Measurements from ENCODE around the gene IFT122. TPM values are rescaled to one million over a fixed set of nuclear protein-coding genes. Genes with fewer than 3 reads are reported as not detected.

The IFT122 gene
- polyA plus RNA-seq, 1 donor from 2014 or later = 4.5 TPM

DNA sequence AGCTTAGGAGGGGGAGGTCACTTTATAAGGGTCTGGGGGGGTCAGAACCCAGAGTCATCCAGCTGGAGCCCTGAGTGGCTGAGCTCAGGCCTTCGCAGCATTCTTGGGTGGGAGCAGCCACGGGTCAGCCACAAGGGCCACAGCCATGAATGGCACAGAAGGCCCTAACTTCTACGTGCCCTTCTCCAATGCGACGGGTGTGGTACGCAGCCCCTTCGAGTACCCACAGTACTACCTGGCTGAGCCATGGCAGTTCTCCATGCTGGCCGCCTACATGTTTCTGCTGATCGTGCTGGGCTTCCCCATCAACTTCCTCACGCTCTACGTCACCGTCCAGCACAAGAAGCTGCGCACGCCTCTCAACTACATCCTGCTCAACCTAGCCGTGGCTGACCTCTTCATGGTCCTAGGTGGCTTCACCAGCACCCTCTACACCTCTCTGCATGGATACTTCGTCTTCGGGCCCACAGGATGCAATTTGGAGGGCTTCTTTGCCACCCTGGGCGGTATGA, 88.6 kb downstream of the IFT122 start, which contains the start of gene RHO:
Gene RHO (plus strand): TSS at position 51 of the 512 bp plus-strand sequence. CDS start 95 bp downstream, at position 146.
- H3K9me3 Mint-ChIP-seq = no peaks in the 10 kb centered on the region
- peak within 1 kb of the TSS in 1 of 3 donors; percentile 47 for H3K27ac Mint-ChIP-seq
- H3K4me3 Mint-ChIP-seq = peak within 1 kb of the TSS in 2 of 4 donors; percentile 27 to 31
- no peaks in the 10 kb centered on the region for H3K27me3 Mint-ChIP-seq
- no peaks in the 10 kb centered on the region for H3K36me3 Mint-ChIP-seq
- H3K4me1 Mint-ChIP-seq = peaks cover 7 to 11% (median 10%) of the 10 kb centered on the region in 3 donors

DNA sequence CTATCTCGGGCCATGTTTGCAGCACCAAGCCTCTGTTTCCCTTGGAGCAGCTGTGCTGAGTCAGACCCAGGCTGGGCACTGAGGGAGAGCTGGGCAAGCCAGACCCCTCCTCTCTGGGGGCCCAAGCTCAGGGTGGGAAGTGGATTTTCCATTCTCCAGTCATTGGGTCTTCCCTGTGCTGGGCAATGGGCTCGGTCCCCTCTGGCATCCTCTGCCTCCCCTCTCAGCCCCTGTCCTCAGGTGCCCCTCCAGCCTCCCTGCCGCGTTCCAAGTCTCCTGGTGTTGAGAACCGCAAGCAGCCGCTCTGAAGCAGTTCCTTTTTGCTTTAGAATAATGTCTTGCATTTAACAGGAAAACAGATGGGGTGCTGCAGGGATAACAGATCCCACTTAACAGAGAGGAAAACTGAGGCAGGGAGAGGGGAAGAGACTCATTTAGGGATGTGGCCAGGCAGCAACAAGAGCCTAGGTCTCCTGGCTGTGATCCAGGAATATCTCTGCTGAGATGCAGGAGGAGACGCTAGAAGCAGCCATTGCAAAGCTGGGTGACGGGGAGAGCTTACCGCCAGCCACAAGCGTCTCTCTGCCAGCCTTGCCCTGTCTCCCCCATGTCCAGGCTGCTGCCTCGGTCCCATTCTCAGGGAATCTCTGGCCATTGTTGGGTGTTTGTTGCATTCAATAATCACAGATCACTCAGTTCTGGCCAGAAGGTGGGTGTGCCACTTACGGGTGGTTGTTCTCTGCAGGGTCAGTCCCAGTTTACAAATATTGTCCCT, 89.6 kb downstream of the IFT122 start:
- no peaks in the 10 kb centered on the region for H3K36me3 Mint-ChIP-seq
- peaks cover 7 to 11% (median 10%) of the 10 kb centered on the region in 3 donors for H3K4me1 Mint-ChIP-seq
- peak overlapping the region in 1 of 3 donors; percentile 31 for H3K27ac Mint-ChIP-seq
- H3K4me3 Mint-ChIP-seq = no peak overlapping the region
- H3K27me3 Mint-ChIP-seq = no peaks in the 10 kb centered on the region
- no peaks in the 10 kb centered on the region for H3K9me3 Mint-ChIP-seq

DNA sequence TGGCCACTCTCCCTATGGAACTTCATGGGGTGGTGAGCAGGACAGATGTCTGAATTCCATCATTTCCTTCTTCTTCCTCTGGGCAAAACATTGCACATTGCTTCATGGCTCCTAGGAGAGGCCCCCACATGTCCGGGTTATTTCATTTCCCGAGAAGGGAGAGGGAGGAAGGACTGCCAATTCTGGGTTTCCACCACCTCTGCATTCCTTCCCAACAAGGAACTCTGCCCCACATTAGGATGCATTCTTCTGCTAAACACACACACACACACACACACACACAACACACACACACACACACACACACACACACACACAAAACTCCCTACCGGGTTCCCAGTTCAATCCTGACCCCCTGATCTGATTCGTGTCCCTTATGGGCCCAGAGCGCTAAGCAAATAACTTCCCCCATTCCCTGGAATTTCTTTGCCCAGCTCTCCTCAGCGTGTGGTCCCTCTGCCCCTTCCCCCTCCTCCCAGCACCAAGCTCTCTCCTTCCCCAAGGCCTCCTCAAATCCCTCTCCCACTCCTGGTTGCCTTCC, 90.3 kb downstream of the IFT122 start:
- Mint-ChIP-seq H3K9me3 (no peaks in the 10 kb centered on the region), H3K36me3 (no peaks in the 10 kb centered on the region), H3K4me3 (no peak overlapping the region), H3K27me3 (no peaks in the 10 kb centered on the region), H3K27ac (peak overlapping the region in 1 of 3 donors; percentile 31), H3K4me1 (peaks cover 7 to 11% (median 10%) of the 10 kb centered on the region in 3 donors)

DNA sequence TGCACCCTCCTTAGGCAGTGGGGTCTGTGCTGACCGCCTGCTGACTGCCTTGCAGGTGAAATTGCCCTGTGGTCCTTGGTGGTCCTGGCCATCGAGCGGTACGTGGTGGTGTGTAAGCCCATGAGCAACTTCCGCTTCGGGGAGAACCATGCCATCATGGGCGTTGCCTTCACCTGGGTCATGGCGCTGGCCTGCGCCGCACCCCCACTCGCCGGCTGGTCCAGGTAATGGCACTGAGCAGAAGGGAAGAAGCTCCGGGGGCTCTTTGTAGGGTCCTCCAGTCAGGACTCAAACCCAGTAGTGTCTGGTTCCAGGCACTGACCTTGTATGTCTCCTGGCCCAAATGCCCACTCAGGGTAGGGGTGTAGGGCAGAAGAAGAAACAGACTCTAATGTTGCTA, 90.8 kb downstream of the IFT122 start:
- Mint-ChIP-seq H3K36me3 (no peaks in the 10 kb centered on the region), H3K4me3 (no peak overlapping the region), H3K27me3 (no peaks in the 10 kb centered on the region), H3K9me3 (no peaks in the 10 kb centered on the region), H3K27ac (no peak overlapping the region), H3K4me1 (peaks cover 6 to 9% (median 6%) of the 10 kb centered on the region in 3 donors)

DNA sequence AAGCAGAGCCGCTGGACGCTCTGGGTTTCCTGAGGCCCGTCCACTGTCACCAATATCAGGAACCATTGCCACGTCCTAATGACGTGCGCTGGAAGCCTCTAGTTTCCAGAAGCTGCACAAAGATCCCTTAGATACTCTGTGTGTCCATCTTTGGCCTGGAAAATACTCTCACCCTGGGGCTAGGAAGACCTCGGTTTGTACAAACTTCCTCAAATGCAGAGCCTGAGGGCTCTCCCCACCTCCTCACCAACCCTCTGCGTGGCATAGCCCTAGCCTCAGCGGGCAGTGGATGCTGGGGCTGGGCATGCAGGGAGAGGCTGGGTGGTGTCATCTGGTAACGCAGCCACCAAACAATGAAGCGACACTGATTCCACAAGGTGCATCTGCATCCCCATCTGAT, 91.7 kb downstream of the IFT122 start:
- no peak overlapping the region for H3K4me3 Mint-ChIP-seq

DNA sequence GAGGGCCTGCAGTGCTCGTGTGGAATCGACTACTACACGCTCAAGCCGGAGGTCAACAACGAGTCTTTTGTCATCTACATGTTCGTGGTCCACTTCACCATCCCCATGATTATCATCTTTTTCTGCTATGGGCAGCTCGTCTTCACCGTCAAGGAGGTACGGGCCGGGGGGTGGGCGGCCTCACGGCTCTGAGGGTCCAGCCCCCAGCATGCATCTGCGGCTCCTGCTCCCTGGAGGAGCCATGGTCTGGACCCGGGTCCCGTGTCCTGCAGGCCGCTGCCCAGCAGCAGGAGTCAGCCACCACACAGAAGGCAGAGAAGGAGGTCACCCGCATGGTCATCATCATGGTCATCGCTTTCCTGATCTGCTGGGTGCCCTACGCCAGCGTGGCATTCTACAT, 92.2 kb downstream of the IFT122 start:
- Mint-ChIP-seq H3K36me3 (no peaks in the 10 kb centered on the region), H3K27me3 (no peaks in the 10 kb centered on the region), H3K4me1 (no peaks in the 10 kb centered on the region), H3K9me3 (no peaks in the 10 kb centered on the region), H3K27ac (no peak overlapping the region), H3K4me3 (no peak overlapping the region)

More for the DNA sequence above, 91.7 kb downstream of the IFT122 start:
- Mint-ChIP-seq H3K27me3 (no peaks in the 10 kb centered on the region), H3K4me1 (peaks cover 0 to 3% (median 0%) of the 10 kb centered on the region in 3 donors), H3K36me3 (no peaks in the 10 kb centered on the region), H3K27ac (no peak overlapping the region), H3K9me3 (no peaks in the 10 kb centered on the region)

DNA sequence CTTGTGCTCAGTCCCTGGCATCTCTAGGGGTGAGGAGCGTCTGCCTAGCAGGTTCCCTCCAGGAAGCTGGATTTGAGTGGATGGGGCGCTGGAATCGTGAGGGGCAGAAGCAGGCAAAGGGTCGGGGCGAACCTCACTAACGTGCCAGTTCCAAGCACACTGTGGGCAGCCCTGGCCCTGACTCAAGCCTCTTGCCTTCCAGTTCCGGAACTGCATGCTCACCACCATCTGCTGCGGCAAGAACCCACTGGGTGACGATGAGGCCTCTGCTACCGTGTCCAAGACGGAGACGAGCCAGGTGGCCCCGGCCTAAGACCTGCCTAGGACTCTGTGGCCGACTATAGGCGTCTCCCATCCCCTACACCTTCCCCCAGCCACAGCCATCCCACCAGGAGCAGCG, 93.4 kb downstream of the IFT122 start:
- Mint-ChIP-seq H3K4me3 (peak overlapping the region in 1 of 4 donors; percentile 39), H3K27ac (no peak overlapping the region), H3K27me3 (no peaks in the 10 kb centered on the region), H3K9me3 (no peaks in the 10 kb centered on the region), H3K36me3 (no peaks in the 10 kb centered on the region), H3K4me1 (no peaks in the 10 kb centered on the region)

DNA sequence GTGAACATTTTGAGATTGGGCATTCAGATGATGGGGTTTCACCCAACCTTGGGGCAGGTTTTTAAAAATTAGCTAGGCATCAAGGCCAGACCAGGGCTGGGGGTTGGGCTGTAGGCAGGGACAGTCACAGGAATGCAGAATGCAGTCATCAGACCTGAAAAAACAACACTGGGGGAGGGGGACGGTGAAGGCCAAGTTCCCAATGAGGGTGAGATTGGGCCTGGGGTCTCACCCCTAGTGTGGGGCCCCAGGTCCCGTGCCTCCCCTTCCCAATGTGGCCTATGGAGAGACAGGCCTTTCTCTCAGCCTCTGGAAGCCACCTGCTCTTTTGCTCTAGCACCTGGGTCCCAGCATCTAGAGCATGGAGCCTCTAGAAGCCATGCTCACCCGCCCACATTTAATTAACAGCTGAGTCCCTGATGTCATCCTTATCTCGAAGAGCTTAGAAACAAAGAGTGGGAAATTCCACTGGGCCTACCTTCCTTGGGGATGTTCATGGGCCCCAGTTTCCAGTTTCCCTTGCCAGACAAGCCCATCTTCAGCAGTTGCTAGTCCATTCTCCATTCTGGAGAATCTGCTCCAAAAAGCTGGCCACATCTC, 94.5 kb downstream of the IFT122 start:
- Mint-ChIP-seq H3K9me3 (no peaks in the 10 kb centered on the region), H3K4me3 (no peak overlapping the region), H3K4me1 (no peaks in the 10 kb centered on the region), H3K27me3 (no peaks in the 10 kb centered on the region), H3K36me3 (peaks cover 1% of the 10 kb centered on the region), H3K27ac (no peak overlapping the region)

DNA sequence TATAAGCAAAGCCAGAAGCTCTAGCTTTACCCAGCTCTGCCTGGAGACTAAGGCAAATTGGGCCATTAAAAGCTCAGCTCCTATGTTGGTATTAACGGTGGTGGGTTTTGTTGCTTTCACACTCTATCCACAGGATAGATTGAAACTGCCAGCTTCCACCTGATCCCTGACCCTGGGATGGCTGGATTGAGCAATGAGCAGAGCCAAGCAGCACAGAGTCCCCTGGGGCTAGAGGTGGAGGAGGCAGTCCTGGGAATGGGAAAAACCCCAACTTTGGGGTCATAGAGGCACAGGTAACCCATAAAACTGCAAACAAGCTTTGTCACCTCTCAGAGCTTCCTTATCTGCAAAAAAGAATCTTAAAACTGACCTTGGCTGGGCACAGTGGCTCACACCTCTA, 95.1 kb downstream of the IFT122 start:
- Mint-ChIP-seq H3K36me3 (peaks cover 3% of the 10 kb centered on the region), H3K27ac (no peak overlapping the region), H3K9me3 (no peaks in the 10 kb centered on the region), H3K4me3 (no peak overlapping the region), H3K27me3 (no peaks in the 10 kb centered on the region), H3K4me1 (no peaks in the 10 kb centered on the region)

DNA sequence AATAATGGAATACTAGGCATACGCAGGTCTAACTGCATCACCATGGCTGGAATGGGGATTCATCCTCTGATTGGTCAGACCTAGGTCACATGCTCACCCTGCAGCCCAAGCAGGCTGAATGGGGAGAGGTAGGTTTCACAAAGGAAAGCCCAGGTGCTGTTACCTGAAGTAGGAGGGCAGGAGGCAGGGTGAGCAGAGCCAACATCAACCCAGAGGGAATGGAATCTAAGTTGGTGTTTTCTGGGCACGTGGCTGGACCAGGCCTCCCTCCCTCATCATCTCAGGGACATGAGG, 96.3 kb downstream of the IFT122 start:
- H3K9me3 Mint-ChIP-seq = peaks cover 0 to 3% (median 0%) of the 10 kb centered on the region in 3 donors
- H3K36me3 Mint-ChIP-seq = peaks cover 3% of the 10 kb centered on the region
- no peaks in the 10 kb centered on the region for H3K4me1 Mint-ChIP-seq
- H3K27me3 Mint-ChIP-seq = no peaks in the 10 kb centered on the region
- no peak overlapping the region for H3K27ac Mint-ChIP-seq
- no peak overlapping the region for H3K4me3 Mint-ChIP-seq

DNA sequence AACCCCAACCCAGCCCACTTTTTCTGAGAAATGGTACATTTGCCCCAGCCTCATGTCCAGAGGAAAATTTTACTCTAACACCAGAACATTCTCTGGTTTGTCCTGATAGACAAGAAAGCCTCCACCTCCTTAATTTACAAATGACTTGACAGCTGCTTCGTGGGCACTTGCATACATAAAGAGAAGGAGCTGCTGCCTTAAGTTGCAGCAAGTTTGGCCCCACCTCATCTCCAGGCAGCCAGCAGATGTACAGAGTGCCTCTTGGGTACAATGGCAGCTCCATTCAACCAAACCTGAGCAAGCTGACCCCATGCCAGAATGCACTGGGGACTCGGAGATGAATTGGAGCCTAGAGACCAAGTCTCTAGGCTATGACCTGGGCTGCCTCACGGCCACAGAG, 96.8 kb downstream of the IFT122 start:
- no peaks in the 10 kb centered on the region for H3K27me3 Mint-ChIP-seq
- no peak overlapping the region for H3K4me3 Mint-ChIP-seq
- H3K36me3 Mint-ChIP-seq = peaks cover 3% of the 10 kb centered on the region
- H3K9me3 Mint-ChIP-seq = peaks cover 0 to 3% (median 0%) of the 10 kb centered on the region in 3 donors
- H3K4me1 Mint-ChIP-seq = no peaks in the 10 kb centered on the region
- H3K27ac Mint-ChIP-seq = peak overlapping the region in 1 of 3 donors; percentile 43

DNA sequence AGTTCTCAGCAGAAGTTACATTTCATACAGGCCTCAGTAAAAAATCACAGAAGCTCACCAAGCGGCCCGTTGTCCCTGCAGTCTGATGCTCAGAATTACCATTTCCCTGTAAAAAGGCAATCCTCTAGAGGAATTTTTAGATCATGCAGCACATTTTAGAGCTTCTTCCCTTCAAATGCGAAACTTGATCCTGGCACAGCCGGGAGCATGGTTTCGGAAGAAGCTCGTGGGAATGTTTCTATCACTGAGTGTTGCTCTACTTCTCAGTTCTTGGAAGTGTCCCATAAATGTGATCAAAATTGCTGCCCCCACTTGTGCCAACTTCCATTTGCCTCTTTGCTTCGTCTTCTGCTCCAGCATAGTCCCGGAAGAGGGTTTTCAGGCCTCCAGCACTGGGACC, 99.2 kb downstream of the IFT122 start:
- H3K4me1 Mint-ChIP-seq = peaks cover 0 to 2% (median 0%) of the 10 kb centered on the region in 3 donors
- peaks cover 0 to 3% (median 0%) of the 10 kb centered on the region in 3 donors for H3K9me3 Mint-ChIP-seq
- H3K27ac Mint-ChIP-seq = peak overlapping the region in 1 of 3 donors; percentile 91
- H3K36me3 Mint-ChIP-seq = peaks cover 3% of the 10 kb centered on the region
- no peak overlapping the region for H3K4me3 Mint-ChIP-seq
- no peaks in the 10 kb centered on the region for H3K27me3 Mint-ChIP-seq

DNA sequence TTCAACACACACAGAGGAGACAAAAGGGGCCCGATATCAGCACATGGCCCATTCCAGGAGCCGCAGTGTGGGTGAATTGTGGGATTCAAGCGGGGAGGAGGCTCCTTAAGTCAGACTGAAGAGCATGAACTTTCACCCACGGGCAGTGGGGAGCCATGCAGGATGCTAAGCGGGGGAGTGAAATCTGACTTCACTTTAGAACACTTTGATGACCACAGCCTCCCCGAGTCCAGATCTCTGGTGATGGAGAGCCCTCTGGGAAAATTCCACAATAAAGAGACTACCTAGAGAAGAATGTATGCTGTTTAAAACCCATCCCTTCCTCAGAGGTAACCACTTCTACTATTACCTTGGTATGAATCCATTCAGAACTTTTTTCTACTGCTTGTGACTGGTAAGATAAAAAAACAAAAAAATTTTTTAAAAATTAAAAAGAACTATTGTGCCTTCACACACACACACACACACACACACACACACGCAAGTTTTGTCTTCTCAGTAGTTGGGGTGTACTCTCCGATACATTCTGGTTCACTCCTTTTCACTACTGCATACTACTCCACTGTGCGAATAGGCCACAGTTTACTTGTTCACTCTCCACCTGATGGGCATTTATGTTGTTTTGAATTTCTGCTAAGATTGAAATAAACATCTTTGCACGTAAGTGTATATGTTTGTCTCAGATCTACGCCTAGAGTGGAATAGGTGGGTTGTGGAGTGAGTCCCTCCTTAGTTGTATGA, 100.9 kb downstream of the IFT122 start:
- no peaks in the 10 kb centered on the region for H3K27me3 Mint-ChIP-seq
- peak overlapping the region in 1 of 3 donors; percentile 89 for H3K27ac Mint-ChIP-seq
- no peak overlapping the region for H3K4me3 Mint-ChIP-seq
- peaks cover 0 to 2% (median 0%) of the 10 kb centered on the region in 3 donors for H3K4me1 Mint-ChIP-seq
- H3K36me3 Mint-ChIP-seq = peaks cover 3% of the 10 kb centered on the region
- peaks cover 0 to 3% (median 0%) of the 10 kb centered on the region in 3 donors for H3K9me3 Mint-ChIP-seq

DNA sequence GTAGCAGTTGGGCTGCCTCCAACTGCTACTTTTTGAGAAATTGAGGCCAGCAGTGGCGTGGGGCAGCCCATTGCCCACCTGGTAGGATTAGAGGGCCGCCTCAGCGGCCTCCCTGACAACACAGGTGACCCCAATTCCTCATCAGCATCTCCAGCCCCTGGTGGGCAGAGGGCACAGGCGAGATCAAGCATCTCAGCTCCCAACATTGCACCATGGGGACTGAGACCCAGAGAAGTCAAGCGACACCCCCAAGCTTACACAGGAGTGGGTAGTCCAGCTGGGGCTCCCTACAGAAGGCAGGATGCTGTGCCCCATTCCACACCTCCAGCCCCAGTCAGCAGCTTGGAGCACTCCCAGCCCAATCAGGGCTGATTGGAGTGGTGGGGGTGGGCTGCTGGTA, 102.7 kb downstream of the IFT122 start:
- peaks cover 3% of the 10 kb centered on the region for H3K36me3 Mint-ChIP-seq
- H3K9me3 Mint-ChIP-seq = peaks cover 0 to 3% (median 0%) of the 10 kb centered on the region in 3 donors
- no peak overlapping the region for H3K4me3 Mint-ChIP-seq
- H3K27me3 Mint-ChIP-seq = no peaks in the 10 kb centered on the region
- H3K27ac Mint-ChIP-seq = peak overlapping the region in 1 of 3 donors; percentile 77
- H3K4me1 Mint-ChIP-seq = peaks cover 0 to 2% (median 0%) of the 10 kb centered on the region in 3 donors

All from IgD-negative memory B cell (primary cell).